Measurements from ENCODE around the gene DAPK2. TPM values are rescaled to one million over a fixed set of nuclear protein-coding genes. Genes with fewer than 3 reads are reported as not detected.

Gene DAPK2
- total RNA-seq, 1 donor from 2014 or later = 47.9 TPM

GRCh38 chr15:63985221-63986184 is 60.8 kb downstream of the DAPK2 start:
- ATAC-seq (peak; percentile 90), DNase-seq (ENCODE audit: missing footprints) (peak; percentile 93)
- intact Hi-C loops (cut with DNase I) = loop anchor here (2.0 kb wide), 2 partner anchors 29 to 59 kb away; no protein-coding TSS in a partner anchor

GRCh38 chr15:63984331-63984730 is 62.0 kb downstream of the DAPK2 start:
- no peak for ATAC-seq
- intact Hi-C loops (cut with DNase I) = loop anchor here (2.0 kb wide), 2 partner anchors 30 to 60 kb away; no protein-coding TSS in a partner anchor
- DNase-seq (ENCODE audit: missing footprints) = no peak

GRCh38 chr15:63983061-63983711 is 63.1 kb downstream of the DAPK2 start:
- DNase-seq (ENCODE audit: missing footprints) (no peak), ATAC-seq (no peak)
- intact Hi-C loops (cut with DNase I) = no loop called here

GRCh38 chr15:63982381-63982854 is 63.9 kb downstream of the DAPK2 start:
- ATAC-seq = no peak
- DNase-seq (ENCODE audit: missing footprints) = no peak
- intact Hi-C loops (cut with DNase I) = no loop called here

- DNase-seq (ENCODE audit: missing footprints) (no peak), ATAC-seq (no peak)
- intact Hi-C loops (cut with DNase I) = no loop called here
Observed at GRCh38 chr15:63981596-63982320, 64.5 kb downstream of the DAPK2 start.

- intact Hi-C loops (cut with DNase I) = no loop called here
- no peak for DNase-seq (ENCODE audit: missing footprints)
- peak; percentile 43 for ATAC-seq
Observed at GRCh38 chr15:63979262-63979793, 67.0 kb downstream of the DAPK2 start.

GRCh38 chr15:63978511-63979261 is 67.6 kb downstream of the DAPK2 start:
- DNase-seq (ENCODE audit: missing footprints) (no peak), ATAC-seq (peak; percentile 90)
- intact Hi-C loops (cut with DNase I) = no loop called here

GRCh38 chr15:63977119-63977518 is 69.2 kb downstream of the DAPK2 start:
- DNase-seq (ENCODE audit: missing footprints) (no peak), ATAC-seq (no peak)
- intact Hi-C loops (cut with DNase I) = no loop called here

GRCh38 chr15:63974021-63974420 is 72.3 kb downstream of the DAPK2 start:
- no peak for DNase-seq (ENCODE audit: missing footprints)
- intact Hi-C loops (cut with DNase I) = no loop called here
- ATAC-seq = no peak

GRCh38 chr15:63973212-63974009 is 72.9 kb downstream of the DAPK2 start:
- intact Hi-C loops (cut with DNase I) = no loop called here
- ATAC-seq = no peak
- no peak for DNase-seq (ENCODE audit: missing footprints)

- DNase-seq (ENCODE audit: missing footprints) = no peak
- intact Hi-C loops (cut with DNase I) = no loop called here
- no peak for ATAC-seq
Observed at GRCh38 chr15:63972801-63973200, 73.5 kb downstream of the DAPK2 start.

GRCh38 chr15:63971904-63972303 is 74.4 kb downstream of the DAPK2 start:
- intact Hi-C loops (cut with DNase I) = no loop called here
- DNase-seq (ENCODE audit: missing footprints) (no peak), ATAC-seq (no peak)

GRCh38 chr15:63971427-63971805 is 74.9 kb downstream of the DAPK2 start:
- ATAC-seq (no peak), DNase-seq (ENCODE audit: missing footprints) (no peak)
- intact Hi-C loops (cut with DNase I) = no loop called here

- DNase-seq (ENCODE audit: missing footprints) (no peak), ATAC-seq (no peak)
- intact Hi-C loops (cut with DNase I) = no loop called here
Observed at GRCh38 chr15:63970621-63971426, 75.5 kb downstream of the DAPK2 start.

- intact Hi-C loops (cut with DNase I) = no loop called here
- no peak for DNase-seq (ENCODE audit: missing footprints)
- peak; percentile 78 for ATAC-seq
Observed at GRCh38 chr15:63969652-63970421, 76.4 kb downstream of the DAPK2 start.

- intact Hi-C loops (cut with DNase I) = no loop called here
- no peak for ATAC-seq
- no peak for DNase-seq (ENCODE audit: missing footprints)
Observed at GRCh38 chr15:63968700-63969099, 77.6 kb downstream of the DAPK2 start.
